ENCODE results near the gene KCNAB2. TPM values are rescaled to one million over a fixed set of nuclear protein-coding genes. Genes with fewer than 3 reads are reported as not detected.

The KCNAB2 gene
- total RNA-seq, 2 donors from 2014 or later, result 14.0 to 36.1 TPM

GRCh38 chr1:6028042-6028850 is 17.4 kb upstream of the KCNAB2 start:
- Histone ChIP-seq H3K27me3 (replicated peaks; ENCODE audit: insufficient read depth) (no peaks in the 10 kb centered on the region), H3K36me3 (no peaks in the 10 kb centered on the region), H3K4me1 (ENCODE audit: control insufficient read depth in 1 of 2, low read depth in 2 of 2) (peaks cover 0 to 3% of the 10 kb centered on the region in 2 donors), H3K27ac (no peak overlapping the region), H3K4me3 (peak overlapping the region; percentile 64), H3K9me3 (no peaks in the 10 kb centered on the region)
- ATAC-seq (ENCODE audit: insufficient number of reproducible peaks, low FRiP score, low read depth) (no peak), DNase-seq (ENCODE audit: low spot score) (no peak)
- TF ChIP-seq, protein P1, sequence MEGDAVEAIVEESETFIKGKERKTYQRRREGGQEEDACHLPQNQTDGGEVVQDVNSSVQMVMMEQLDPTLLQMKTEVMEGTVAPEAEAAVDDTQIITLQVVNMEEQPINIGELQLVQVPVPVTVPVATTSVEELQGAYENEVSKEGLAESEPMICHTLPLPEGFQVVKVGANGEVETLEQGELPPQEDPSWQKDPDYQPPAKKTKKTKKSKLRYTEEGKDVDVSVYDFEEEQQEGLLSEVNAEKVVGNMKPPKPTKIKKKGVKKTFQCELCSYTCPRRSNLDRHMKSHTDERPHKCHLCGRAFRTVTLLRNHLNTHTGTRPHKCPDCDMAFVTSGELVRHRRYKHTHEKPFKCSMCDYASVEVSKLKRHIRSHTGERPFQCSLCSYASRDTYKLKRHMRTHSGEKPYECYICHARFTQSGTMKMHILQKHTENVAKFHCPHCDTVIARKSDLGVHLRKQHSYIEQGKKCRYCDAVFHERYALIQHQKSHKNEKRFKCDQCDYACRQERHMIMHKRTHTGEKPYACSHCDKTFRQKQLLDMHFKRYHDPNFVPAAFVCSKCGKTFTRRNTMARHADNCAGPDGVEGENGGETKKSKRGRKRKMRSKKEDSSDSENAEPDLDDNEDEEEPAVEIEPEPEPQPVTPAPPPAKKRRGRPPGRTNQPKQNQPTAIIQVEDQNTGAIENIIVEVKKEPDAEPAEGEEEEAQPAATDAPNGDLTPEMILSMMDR (IDR thresholded peaks at IDR 0.05), result no peak

- ATAC-seq (ENCODE audit: insufficient number of reproducible peaks, low FRiP score, low read depth) (no peak), DNase-seq (ENCODE audit: low spot score) (no peak)
- Histone ChIP-seq H3K36me3 (no peaks in the 10 kb centered on the region), H3K4me1 (ENCODE audit: control insufficient read depth in 1 of 2, low read depth in 2 of 2) (peaks cover 0 to 3% of the 10 kb centered on the region in 2 donors), H3K27me3 (replicated peaks; ENCODE audit: insufficient read depth) (no peaks in the 10 kb centered on the region), H3K9me3 (no peaks in the 10 kb centered on the region), H3K4me3 (no peak overlapping the region), H3K27ac (no peak overlapping the region)
- TF ChIP-seq, protein P1 (IDR thresholded peaks at IDR 0.05), result no peak
These were observed 16.3 kb upstream of the KCNAB2 start for GRCh38 chr1:6029351-6029750.

DNA sequence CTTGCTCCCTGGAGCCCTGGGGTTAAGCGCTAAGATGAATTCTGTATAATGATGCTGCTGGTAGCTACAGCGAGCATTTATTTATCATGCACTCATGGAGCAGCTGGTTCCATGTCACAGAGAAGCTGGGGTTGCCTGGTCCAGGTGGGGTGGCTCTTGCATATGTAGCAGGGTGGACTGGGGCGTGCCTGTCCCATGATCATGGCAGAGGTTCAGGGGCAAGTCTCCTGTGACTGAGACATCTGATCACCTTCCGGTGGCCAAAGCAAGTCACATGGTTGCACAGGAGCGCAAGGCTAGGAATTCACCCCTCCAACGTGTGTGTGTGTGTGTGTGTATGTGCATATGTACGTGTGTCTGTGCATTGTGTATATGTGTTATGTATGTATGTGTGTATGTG is 15.6 kb upstream of the KCNAB2 start:
- Histone ChIP-seq H3K27ac (no peak overlapping the region), H3K4me1 (ENCODE audit: control insufficient read depth in 1 of 2, low read depth in 2 of 2) (peaks cover 0 to 3% of the 10 kb centered on the region in 2 donors), H3K4me3 (no peak overlapping the region), H3K36me3 (no peaks in the 10 kb centered on the region), H3K27me3 (replicated peaks; ENCODE audit: insufficient read depth) (no peaks in the 10 kb centered on the region), H3K9me3 (no peaks in the 10 kb centered on the region)
- no peak for DNase-seq (ENCODE audit: low spot score)
- TF ChIP-seq, protein P1 (IDR thresholded peaks at IDR 0.05), result no peak
- ATAC-seq (ENCODE audit: insufficient number of reproducible peaks, low FRiP score, low read depth), result no peak

DNA sequence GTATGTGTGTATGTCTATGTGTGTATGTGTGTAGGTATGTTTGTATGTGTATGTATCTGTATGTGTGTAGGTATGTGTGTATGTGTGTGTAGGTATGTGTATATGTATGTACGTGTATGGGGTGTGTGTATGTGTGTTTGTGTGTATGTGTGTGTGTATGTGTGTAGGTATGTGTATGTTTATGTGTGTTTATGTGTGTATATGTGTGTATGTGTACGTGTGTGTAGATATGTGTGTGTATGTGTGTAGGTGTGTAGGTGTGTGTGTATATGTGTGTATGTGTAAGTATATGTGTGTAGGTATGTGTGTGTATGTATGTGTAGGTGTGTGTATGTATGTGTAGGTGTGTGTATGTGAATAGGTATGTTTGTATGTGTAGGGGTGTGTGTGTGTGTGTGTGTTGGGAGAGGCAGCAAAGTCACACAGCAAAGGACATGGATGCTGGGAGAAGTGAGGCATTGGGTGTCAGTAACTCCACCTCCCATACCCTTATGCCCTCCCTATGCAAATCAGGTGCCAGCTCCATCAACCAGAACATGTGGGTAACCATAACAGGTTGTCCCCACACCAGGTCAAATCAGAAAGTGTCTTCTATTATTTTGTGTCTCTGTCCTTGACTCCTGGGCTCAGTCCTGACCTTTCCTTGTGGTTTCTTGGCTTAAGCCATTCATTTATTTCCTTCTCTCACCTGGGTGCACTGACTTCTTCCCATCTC is 15.0 kb upstream of the KCNAB2 start:
- DNase-seq (ENCODE audit: low spot score) (no peak), ATAC-seq (ENCODE audit: insufficient number of reproducible peaks, low FRiP score, low read depth) (no peak)
- Histone ChIP-seq H3K27me3 (replicated peaks; ENCODE audit: insufficient read depth) (no peaks in the 10 kb centered on the region), H3K27ac (no peak overlapping the region), H3K36me3 (no peaks in the 10 kb centered on the region), H3K4me1 (ENCODE audit: control insufficient read depth in 1 of 2, low read depth in 2 of 2) (peaks cover 0 to 3% of the 10 kb centered on the region in 2 donors), H3K9me3 (no peaks in the 10 kb centered on the region), H3K4me3 (no peak overlapping the region)
- TF ChIP-seq, protein P1 (IDR thresholded peaks at IDR 0.05), result no peak

DNA sequence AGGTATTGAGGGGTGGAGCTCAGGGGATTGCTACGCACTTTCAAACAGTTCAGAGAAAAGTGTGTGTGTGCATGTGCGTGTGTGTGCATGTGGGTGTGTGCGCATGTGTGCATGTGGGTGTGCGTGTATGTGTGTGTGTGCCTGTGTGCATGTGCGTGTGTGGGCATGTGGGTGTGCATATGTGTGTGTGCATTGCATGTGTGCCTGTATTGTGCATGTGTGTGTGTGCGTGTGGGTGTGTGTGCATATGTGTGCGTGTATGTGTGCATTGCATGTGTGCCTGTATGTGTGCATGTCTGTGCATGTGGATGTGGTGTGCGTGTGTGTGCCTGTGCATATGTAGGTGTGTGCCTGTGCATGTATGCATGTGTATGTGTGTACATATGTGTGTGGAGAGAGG is 12.6 kb upstream of the KCNAB2 start:
- TF ChIP-seq, protein P1 (IDR thresholded peaks at IDR 0.05), result no peak
- no peaks in the 10 kb centered on the region for H3K36me3 ChIP-seq
- no peaks in the 10 kb centered on the region for H3K9me3 ChIP-seq
- no peak overlapping the region for H3K4me3 ChIP-seq
- ATAC-seq (ENCODE audit: insufficient number of reproducible peaks, low FRiP score, low read depth) (no peak), DNase-seq (ENCODE audit: low spot score) (no peak)
- no peaks in the 10 kb centered on the region for H3K27me3 ChIP-seq (replicated peaks; ENCODE audit: insufficient read depth)
- H3K27ac ChIP-seq, result no peak overlapping the region
- peaks cover 0 to 3% of the 10 kb centered on the region in 2 donors for H3K4me1 ChIP-seq (ENCODE audit: control insufficient read depth in 1 of 2, low read depth in 2 of 2)

Measured in thoracic aorta (tissue), 2 donors.